Measurements from ENCODE around the gene CCDC171.
A peak's percentile ranks its signal among the peaks of the same experiment; 100 is the strongest.
"Not testable (repeated sequence)": the region's sequence is repeated elsewhere in the genome, so short reads cannot be mapped to it uniquely, and the experiment has no call there.

Gene CCDC171

GRCh38 chr9:15697446-15697851, 144.6 kb downstream of the CCDC171 start:
- peak; percentile 58 for DNase-seq (ENCODE audit: low read depth)

- not testable (repeated sequence) for DNase-seq (ENCODE audit: low read depth)
These were observed 147.2 kb downstream of the CCDC171 start for GRCh38 chr9:15699876-15700559.

GRCh38 chr9:15707000-15707399, 154.2 kb downstream of the CCDC171 start:
- DNase-seq (ENCODE audit: low read depth): no peak

- DNase-seq (ENCODE audit: low read depth): peak; percentile 56
These were observed 158.7 kb downstream of the CCDC171 start for GRCh38 chr9:15711531-15711930.

- DNase-seq (ENCODE audit: low read depth): peak; percentile 68
These were observed 159.1 kb downstream of the CCDC171 start for GRCh38 chr9:15711931-15712330.

GRCh38 chr9:15714746-15715145, 161.9 kb downstream of the CCDC171 start:
- DNase-seq (ENCODE audit: low read depth): no peak

- no peak for DNase-seq (ENCODE audit: low read depth)
These were observed 164.6 kb downstream of the CCDC171 start for GRCh38 chr9:15717290-15717967.

- no peak for DNase-seq (ENCODE audit: low read depth)
These were observed 165.6 kb downstream of the CCDC171 start for GRCh38 chr9:15718423-15718822.

GRCh38 chr9:15720861-15721260, 168.0 kb downstream of the CCDC171 start:
- no peak for DNase-seq (ENCODE audit: low read depth)

GRCh38 chr9:15722888-15723287, 170.0 kb downstream of the CCDC171 start:
- DNase-seq (ENCODE audit: low read depth): no peak

GRCh38 chr9:15724016-15724415, 171.2 kb downstream of the CCDC171 start:
- peak; percentile 24 for DNase-seq (ENCODE audit: low read depth)

- no peak for DNase-seq (ENCODE audit: low read depth)
These were observed 171.8 kb downstream of the CCDC171 start for GRCh38 chr9:15724612-15725011.

- no peak for DNase-seq (ENCODE audit: low read depth)
These were observed 173.1 kb downstream of the CCDC171 start for GRCh38 chr9:15725953-15726352.

GRCh38 chr9:15729507-15729906, 176.7 kb downstream of the CCDC171 start:
- no peak for DNase-seq (ENCODE audit: low read depth)

GRCh38 chr9:15735083-15735857, 182.4 kb downstream of the CCDC171 start:
- DNase-seq (ENCODE audit: low read depth): peak; percentile 96

GRCh38 chr9:15736569-15736968, 183.7 kb downstream of the CCDC171 start:
- no peak for DNase-seq (ENCODE audit: low read depth)

- no peak for DNase-seq (ENCODE audit: low read depth)
These were observed 185.2 kb downstream of the CCDC171 start for GRCh38 chr9:15738011-15738410.

- DNase-seq (ENCODE audit: low read depth): no peak
These were observed 188.2 kb downstream of the CCDC171 start for GRCh38 chr9:15741015-15741414.

GRCh38 chr9:15743512-15743911, 190.7 kb downstream of the CCDC171 start:
- DNase-seq (ENCODE audit: low read depth): no peak

GRCh38 chr9:15744196-15744595, 191.4 kb downstream of the CCDC171 start:
- no peak for DNase-seq (ENCODE audit: low read depth)

GRCh38 chr9:15746905-15747304, 194.1 kb downstream of the CCDC171 start:
- DNase-seq (ENCODE audit: low read depth): no peak

- DNase-seq (ENCODE audit: low read depth): peak; percentile 25
These were observed 202.8 kb downstream of the CCDC171 start for GRCh38 chr9:15755660-15756059.

- no peak for DNase-seq (ENCODE audit: low read depth)
These were observed 208.7 kb downstream of the CCDC171 start for GRCh38 chr9:15761551-15761950.
